ENCODE data around the gene RBBP6.

DNA sequence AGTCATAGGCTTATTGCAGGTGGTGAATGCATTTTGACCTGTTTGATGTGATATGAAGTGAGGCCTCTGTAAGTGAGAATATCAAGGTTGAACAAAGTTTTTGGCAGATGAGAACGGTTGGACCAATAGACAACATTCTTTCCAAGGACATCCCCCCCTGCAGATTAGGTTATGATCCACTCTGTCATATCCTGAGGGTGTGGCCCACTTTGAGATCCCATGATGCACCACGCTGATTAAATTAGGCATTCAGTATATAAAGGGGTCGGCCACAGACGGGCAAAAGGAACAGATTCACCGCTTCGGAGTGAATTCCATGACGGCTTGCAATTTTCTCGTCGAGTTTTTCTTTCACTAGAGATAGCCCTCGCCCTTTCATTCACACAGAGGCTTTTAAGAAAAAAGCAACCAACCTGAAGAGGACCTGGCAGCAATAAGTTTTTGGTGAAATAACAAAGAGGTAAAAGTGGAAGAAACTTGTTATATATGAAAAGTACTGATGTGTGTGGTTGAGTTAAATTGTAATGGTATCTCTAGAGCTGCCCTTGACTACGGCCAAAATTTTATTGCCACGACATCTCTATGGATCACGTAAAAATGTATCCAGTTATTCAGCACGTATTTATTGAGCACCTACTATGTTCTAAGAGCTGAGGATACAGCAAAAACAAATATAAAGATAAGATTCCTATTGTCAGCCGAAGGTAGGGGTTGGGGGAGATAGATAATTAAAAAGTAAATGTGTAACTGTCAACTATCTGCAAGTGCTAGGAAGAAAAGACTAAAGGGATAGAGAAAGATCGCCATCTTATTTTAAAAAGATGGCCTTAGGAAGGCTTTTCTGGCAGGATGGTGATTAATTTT is 1.7 kb upstream of the RBBP6 start:
- no peak for TF ChIP-seq POLR2A (IDR thresholded peaks at IDR 0.05)
- TF ChIP-seq, protein P1, sequence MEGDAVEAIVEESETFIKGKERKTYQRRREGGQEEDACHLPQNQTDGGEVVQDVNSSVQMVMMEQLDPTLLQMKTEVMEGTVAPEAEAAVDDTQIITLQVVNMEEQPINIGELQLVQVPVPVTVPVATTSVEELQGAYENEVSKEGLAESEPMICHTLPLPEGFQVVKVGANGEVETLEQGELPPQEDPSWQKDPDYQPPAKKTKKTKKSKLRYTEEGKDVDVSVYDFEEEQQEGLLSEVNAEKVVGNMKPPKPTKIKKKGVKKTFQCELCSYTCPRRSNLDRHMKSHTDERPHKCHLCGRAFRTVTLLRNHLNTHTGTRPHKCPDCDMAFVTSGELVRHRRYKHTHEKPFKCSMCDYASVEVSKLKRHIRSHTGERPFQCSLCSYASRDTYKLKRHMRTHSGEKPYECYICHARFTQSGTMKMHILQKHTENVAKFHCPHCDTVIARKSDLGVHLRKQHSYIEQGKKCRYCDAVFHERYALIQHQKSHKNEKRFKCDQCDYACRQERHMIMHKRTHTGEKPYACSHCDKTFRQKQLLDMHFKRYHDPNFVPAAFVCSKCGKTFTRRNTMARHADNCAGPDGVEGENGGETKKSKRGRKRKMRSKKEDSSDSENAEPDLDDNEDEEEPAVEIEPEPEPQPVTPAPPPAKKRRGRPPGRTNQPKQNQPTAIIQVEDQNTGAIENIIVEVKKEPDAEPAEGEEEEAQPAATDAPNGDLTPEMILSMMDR (IDR thresholded peaks at IDR 0.05) = no peak
- no peak for TF ChIP-seq POLR2AphosphoS5 (IDR thresholded peaks at IDR 0.05)

Data from suprapubic skin (tissue), 4 donors.